ENCODE data around the gene ALK.
A peak's percentile ranks its signal among the peaks of the same experiment; 100 is the strongest.

Gene ALK

DNA sequence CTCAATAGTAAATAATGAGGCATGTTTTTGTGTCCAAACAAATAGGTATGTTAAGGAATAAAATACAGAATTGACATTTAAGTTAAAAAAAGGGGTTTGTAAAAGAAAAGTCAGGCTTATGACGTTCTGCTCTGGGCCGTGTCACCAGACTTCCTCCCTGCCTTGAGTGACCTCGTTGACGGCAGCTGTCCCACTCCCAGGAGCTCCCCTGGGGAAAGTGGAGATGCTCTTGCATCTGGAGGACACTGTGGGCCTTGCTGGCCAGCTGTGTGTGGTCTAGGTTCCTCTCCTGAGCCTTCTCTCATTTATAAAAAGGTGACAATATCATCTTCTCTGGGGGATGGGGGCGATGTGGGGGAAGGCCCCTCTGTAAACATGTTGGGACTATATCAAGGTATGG lies 609.9 kb downstream of the ALK start:
- DNase-seq (ENCODE audit: low spot score), result no peak
- TF ChIP-seq, protein P1, sequence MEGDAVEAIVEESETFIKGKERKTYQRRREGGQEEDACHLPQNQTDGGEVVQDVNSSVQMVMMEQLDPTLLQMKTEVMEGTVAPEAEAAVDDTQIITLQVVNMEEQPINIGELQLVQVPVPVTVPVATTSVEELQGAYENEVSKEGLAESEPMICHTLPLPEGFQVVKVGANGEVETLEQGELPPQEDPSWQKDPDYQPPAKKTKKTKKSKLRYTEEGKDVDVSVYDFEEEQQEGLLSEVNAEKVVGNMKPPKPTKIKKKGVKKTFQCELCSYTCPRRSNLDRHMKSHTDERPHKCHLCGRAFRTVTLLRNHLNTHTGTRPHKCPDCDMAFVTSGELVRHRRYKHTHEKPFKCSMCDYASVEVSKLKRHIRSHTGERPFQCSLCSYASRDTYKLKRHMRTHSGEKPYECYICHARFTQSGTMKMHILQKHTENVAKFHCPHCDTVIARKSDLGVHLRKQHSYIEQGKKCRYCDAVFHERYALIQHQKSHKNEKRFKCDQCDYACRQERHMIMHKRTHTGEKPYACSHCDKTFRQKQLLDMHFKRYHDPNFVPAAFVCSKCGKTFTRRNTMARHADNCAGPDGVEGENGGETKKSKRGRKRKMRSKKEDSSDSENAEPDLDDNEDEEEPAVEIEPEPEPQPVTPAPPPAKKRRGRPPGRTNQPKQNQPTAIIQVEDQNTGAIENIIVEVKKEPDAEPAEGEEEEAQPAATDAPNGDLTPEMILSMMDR (IDR thresholded peaks at IDR 0.05; ENCODE audit: extremely low read depth, missing control alignments), result no peak

DNA sequence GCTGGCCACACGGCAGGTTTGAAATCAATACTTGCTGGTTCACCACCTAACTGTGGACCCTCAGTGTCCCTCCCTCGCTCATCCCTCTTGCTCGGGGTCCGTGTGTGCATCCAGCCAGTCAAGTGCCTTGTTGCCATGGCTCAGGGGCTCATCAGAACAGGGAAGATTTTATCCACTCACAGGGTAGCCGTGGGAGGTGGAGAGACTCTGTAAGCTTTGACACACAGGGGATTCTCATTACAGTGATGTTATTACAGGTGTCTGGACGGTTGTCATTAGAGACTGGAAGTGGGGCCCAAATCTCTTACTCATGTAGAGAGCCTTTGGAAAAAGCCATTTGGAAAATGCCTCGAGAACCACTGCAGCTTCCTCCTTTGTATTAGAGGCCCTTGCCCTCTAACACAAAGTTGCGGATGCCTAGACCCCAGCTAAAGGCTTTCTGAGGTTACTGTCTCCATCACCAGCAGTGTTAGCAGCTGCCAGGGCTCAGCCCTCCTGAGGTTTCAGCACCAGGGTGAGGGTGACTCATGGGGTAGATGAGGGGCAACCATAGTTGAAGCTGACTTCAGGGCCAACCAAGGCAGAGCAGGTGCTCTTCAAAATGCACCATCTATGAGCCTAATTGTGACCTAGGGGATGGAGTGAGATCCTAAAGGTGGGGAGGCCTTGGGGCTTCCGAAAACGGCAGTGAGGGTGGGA lies 610.6 kb downstream of the ALK start:
- TF ChIP-seq, protein P1 (IDR thresholded peaks at IDR 0.05; ENCODE audit: extremely low read depth, missing control alignments), result no peak
- no peak for DNase-seq (ENCODE audit: low spot score)

DNA sequence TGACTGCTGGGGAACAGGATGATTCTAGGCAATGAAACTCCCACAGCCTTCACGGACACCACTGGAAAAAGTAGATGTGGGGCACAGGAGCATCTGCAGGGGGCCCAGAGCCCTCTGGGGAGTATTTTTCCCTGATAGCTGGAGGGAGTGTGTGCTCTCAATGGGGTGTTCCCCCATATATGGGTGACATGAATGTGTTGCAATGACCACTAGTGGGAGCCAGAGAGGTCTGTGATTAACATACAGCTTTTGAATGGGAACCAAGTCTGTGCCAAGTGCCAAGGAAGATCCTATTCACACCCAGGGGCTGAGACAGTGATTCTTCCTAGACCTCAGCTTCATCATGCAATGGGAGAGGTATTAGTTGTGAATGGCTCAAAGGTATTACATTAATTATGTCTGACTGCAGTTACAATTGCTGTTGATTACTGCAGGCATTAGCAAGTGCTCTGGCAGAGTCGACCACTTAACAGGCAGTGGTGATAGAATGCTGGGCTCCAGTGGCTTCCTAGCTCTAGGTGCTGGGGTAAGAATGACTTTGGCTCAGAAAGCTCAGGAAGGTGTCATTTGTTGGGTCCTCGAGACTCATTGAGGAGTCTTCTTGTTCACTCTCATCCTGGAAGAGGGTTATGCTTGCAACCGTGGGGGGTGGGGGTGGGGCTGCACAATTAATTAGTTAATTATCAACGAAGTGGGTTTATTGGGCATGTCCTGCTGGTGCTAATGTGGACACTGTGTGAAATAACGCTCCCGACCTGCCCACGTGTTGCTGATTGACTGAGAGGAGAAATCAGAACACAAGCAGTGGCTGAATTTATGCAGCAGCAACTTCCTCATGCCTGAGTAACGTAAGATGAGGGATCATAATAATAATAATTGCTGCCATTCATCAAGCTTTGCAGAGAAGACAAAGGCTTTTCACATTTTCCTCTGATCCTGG lies 612.0 kb downstream of the ALK start:
- TF ChIP-seq, protein P1 (IDR thresholded peaks at IDR 0.05; ENCODE audit: extremely low read depth, missing control alignments), result peak; percentile 83
- peak; percentile 69 for DNase-seq (ENCODE audit: low spot score)

DNA sequence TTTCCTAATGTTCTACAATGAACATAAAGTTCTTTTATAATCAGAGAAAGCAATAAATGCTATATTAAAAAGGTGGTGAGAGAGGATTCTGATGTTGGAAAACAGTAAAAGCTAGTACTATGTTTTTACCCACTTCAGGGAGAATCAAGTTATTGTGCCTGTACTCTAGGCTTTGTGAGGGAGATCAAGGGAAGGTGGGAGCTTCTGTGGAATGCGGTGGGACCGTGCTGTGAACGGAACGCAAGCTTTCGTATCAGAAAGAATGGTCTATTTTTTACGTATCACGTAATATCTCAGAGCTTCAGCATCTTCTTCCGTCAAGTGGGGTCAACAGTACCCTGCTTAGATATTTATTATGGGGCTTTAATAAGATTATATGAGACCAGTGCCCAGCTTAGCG lies 613.0 kb downstream of the ALK start:
- TF ChIP-seq, protein P1 (IDR thresholded peaks at IDR 0.05; ENCODE audit: extremely low read depth, missing control alignments), result no peak
- no peak for DNase-seq (ENCODE audit: low spot score)

DNA sequence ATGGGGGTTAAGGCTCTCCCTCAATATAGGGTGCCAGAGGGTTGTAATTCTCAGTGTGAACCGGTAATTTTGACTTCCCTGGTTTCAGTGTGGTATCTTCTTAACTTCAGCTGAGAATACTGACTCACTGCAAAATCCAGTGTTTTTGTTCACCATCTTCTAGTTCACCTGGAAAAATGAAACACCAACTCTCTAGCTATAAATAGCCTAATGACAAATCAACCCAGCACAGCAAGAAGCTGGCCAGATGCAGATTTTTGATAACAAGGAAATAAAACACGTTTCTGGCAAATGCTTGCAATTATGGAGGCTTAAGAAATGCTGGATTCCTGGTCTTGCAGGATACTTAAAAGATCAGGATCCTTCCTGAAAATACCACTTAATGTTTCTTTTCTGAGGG lies 613.9 kb downstream of the ALK start:
- TF ChIP-seq, protein P1 (IDR thresholded peaks at IDR 0.05; ENCODE audit: extremely low read depth, missing control alignments), result no peak
- DNase-seq (ENCODE audit: low spot score), result no peak

DNA sequence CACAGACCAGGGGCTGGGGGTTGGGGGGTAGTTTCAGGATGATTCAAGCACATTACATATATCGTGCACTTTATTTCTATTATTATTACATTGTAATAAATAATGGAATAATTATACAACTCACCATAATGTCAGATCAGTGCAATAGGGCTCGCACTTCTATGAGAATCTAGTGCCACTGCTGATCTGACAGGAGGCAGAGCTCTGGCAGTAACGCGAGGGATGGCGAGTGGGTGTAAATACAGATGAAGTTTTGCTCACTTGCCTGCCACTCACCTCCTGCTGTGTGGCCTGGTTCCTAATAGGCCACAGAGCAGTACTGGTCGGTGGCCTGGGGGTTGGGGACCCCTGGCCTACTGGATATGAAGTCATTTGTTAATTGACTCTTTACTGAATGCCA lies 615.6 kb downstream of the ALK start:
- TF ChIP-seq, protein P1 (IDR thresholded peaks at IDR 0.05; ENCODE audit: extremely low read depth, missing control alignments), result no peak
- no peak for DNase-seq (ENCODE audit: low spot score)

Measured in GM20000 (cell line).